A172 (cell line): ENCODE data around the gene DNAJC15. TPM values are rescaled to one million over a fixed set of nuclear protein-coding genes. Genes with fewer than 3 reads are reported as not detected.

ENCODE experiments used
- DNase-seq: peaks from one replicate; pipeline ENCODE4 v3.0.0-alpha.2; 2015; ENCODE audit warnings: low spot score
- total RNA-seq: library from RNA; depleted of rRNA; stranded (reverse); fragments of >200 nt; shearing (Covaris generic); gene quantifications from 2 replicates; pipeline ENCODE4 v1.2.3, GENCODE V29; 2014; rRNA removed

DNAJC15 gene
- total RNA-seq, 1 experiment from 2014 or later, result 3.4 TPM

GRCh38 chr13:43154156-43154651, 130.8 kb downstream of the DNAJC15 start:
- no peak for DNase-seq

GRCh38 chr13:43154839-43155238, 131.5 kb downstream of the DNAJC15 start:
- no peak for DNase-seq

- no peak for DNase-seq
Measured at GRCh38 chr13:43156916-43157315, 133.5 kb downstream of the DNAJC15 start.

- no peak for DNase-seq
Measured at GRCh38 chr13:43157796-43158195, 134.4 kb downstream of the DNAJC15 start.

- no peak for DNase-seq
Measured at GRCh38 chr13:43158516-43158915, 135.1 kb downstream of the DNAJC15 start.

GRCh38 chr13:43159026-43159461, 135.7 kb downstream of the DNAJC15 start:
- DNase-seq, result no peak

Other genes starting within 250 kb of the DNAJC15 start
- not detected in 2 replicates for gene FAM216B, start 242.0 kb upstream of the DNAJC15 start, total RNA-seq
- 1.7 and 2.4 TPM in 2 replicates for gene EPSTI1, start 31.3 kb upstream of the DNAJC15 start, total RNA-seq